Prostate gland (tissue), 2 donors: ENCODE measurements around the gene DOCK10. TPM values are rescaled to one million over a fixed set of nuclear protein-coding genes. Genes with fewer than 3 reads are reported as not detected.

Source experiments
- DNase-seq: peaks from one replicate; pipeline ENCODE4 v3.0.0-alpha.2; 2019; ENCODE audit warnings: low spot score
- H3K27ac ChIP-seq, 2 donors: fragments of 200-600 bp; sonication (generic); 2 replicates each; pipeline ENCODE4 v1.5.1; 2017 to 2019
- H3K27me3 ChIP-seq: fragments of 200-600 bp; sonication (generic); replicated peaks from 2 replicates; pipeline ENCODE4 v1.5.1; 2019; ENCODE audit not compliant: insufficient read depth
- H3K36me3 ChIP-seq, 2 donors: fragments of 200-600 bp; sonication (generic); 1 replicate in 1 of 2; 2 replicates in 1 of 2; pipeline versions ENCODE4 v1.5.1 to v1.8.1; 2017 to 2019
- H3K4me1 ChIP-seq: fragments of 200-600 bp; sonication (generic); replicated peaks from 2 replicates; pipeline ENCODE4 v1.5.1; 2019
- H3K4me3 ChIP-seq, 2 donors: fragments of 200-600 bp; sonication (generic); 2 replicates each; pipeline ENCODE4 v1.5.1; 2017 to 2019
- H3K9me3 ChIP-seq: fragments of 200-600 bp; sonication (generic); 2 replicates; pipeline ENCODE4 v1.5.1; 2017
- POLR2A ChIP-seq: fragments of 450-650 bp; IDR thresholded peaks from one replicate; pipeline ENCODE4 v1.6.1; 2016; ENCODE audit warnings: antibody characterized with exemption, mild to moderate bottlenecking
- POLR2AphosphoS5 ChIP-seq: sonication (generic); formaldehyde crosslinking; IDR thresholded peaks from one replicate; pipeline ENCODE4 v1.6.1; 2017; ENCODE audit warnings: antibody characterized with exemption
- WGBS: methylation state at CpG from one replicate; pipeline ENCODE4 v1.1.5; 2018; 5-methylcytosine and 5-hydroxymethylcytosine counted together
- intact Hi-C: fragments of 100-400 bp; cut with DNase I; formaldehyde crosslinking; loops from one replicate; pipeline ENCODE4 v1.14.2; 2022
- total RNA-seq, 2 donors: library from RNA; depleted of rRNA; stranded (reverse); fragments of >200 nt; gene quantifications; one replicate each; pipeline ENCODE4 v1.1.0, GENCODE V29; 2016
- TF ChIP-seq, protein P1 (sequence below), 4 experiments: fragments of 200-600 bp in 2 of 4; fragments of 450-650 bp in 2 of 4; sonication (generic) in 2 of 4; IDR thresholded peaks; 1 replicate in 3 of 4; 2 replicates in 1 of 4; pipeline ENCODE4 v1.5.1; 2016 to 2019; ENCODE audit warnings: antibody characterized with exemption in 4 of 4, mild to moderate bottlenecking in 2 of 4, moderate library complexity in 2 of 4

Gene DOCK10
- total RNA-seq, 2 donors from 2014 or later, result 4.8 to 6.2 TPM

DNA sequence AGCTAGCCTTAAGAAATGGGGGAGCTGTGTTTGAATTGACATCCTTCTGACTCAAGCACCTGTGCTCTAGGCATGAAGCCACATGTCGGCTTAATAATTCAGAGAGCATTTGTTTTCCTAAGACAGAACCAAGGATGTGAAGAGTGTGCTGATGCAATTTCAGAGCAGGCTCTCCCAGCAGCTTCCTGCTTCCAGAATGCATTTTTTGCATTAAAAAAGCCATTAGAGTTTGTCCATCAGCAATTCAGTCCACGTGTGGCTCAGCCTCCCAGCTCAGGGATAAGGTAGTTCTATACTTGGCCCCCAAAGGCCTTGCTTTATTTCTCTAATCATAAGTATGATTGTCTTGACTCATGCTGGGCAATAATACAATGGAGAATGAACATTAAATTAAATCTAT lies 37.7 kb downstream of the DOCK10 start:
- H3K9me3 ChIP-seq, result no peaks in the 10 kb centered on the region
- intact Hi-C loops, result loop anchor here (10.0 kb wide), 1 partner anchor 230 kb away; no protein-coding TSS in a partner anchor
- 35% methylated on average over 2 of the region's 2 CpGs for WGBS
- DNase-seq, result no peak
- H3K4me1 ChIP-seq, result no peaks in the 10 kb centered on the region
- no peak overlapping the region for H3K27ac ChIP-seq
- no peaks in the 10 kb centered on the region for H3K36me3 ChIP-seq
- H3K4me3 ChIP-seq, result no peak overlapping the region
- TF ChIP-seq, protein P1, sequence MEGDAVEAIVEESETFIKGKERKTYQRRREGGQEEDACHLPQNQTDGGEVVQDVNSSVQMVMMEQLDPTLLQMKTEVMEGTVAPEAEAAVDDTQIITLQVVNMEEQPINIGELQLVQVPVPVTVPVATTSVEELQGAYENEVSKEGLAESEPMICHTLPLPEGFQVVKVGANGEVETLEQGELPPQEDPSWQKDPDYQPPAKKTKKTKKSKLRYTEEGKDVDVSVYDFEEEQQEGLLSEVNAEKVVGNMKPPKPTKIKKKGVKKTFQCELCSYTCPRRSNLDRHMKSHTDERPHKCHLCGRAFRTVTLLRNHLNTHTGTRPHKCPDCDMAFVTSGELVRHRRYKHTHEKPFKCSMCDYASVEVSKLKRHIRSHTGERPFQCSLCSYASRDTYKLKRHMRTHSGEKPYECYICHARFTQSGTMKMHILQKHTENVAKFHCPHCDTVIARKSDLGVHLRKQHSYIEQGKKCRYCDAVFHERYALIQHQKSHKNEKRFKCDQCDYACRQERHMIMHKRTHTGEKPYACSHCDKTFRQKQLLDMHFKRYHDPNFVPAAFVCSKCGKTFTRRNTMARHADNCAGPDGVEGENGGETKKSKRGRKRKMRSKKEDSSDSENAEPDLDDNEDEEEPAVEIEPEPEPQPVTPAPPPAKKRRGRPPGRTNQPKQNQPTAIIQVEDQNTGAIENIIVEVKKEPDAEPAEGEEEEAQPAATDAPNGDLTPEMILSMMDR (IDR thresholded peaks at IDR 0.05), result no peak
- no peak for TF ChIP-seq POLR2AphosphoS5
- TF ChIP-seq POLR2A, result no peak
- no peaks in the 10 kb centered on the region for H3K27me3 ChIP-seq

DNA sequence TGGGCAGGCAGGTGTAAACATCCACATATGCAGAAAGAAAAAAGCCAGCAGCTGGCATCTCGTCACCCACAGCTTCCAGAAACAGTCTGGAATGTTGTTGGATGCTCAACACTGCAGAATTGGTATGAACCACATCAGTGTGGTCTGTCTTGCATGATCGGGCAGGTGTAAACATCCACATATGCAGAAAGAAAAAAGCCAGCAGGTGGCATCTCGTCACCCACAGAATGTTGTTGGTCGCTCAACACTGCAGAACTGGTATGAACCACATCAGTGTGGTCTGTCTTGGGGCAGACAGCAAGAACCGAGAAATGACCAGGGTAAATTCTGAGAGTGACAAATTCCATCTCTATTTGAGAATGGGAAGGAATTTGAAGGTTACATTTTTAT lies 39.6 kb downstream of the DOCK10 start:
- intact Hi-C loops, result loop anchor here (10.0 kb wide), 1 partner anchor 228 kb away; no protein-coding TSS in a partner anchor
- DNase-seq, result no peak
- H3K36me3 ChIP-seq, result no peaks in the 10 kb centered on the region

DNA sequence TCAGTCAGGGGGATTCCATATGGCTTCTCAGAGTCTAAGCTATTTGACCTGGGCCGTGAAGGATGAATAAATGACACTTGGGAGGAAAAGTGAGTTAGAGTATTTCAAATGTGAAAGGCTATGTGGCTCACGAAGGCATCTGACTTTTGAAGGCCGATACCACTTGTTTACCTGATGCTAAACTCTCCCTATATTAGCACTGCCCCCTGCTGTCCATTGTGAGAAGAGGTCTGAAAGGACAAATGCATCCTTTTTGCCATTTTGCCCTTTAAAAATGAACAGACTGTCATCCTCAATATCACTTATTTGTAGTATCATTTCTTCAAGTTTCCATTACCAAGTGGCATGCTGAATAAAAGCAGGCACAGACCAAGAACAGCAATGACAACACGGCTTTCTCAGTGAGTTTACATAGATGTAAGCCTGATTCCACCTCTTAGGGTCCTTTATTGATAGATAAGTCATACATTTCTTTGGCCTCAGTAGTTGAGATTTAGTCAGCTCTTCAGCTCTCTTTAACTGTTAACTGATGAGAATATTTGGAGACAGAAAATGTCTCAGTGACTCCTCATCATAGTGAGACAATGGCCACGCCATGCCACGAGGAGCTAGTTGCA lies 40.1 kb downstream of the DOCK10 start:
- WGBS, result 51% methylated on average over 6 of the region's 6 CpGs

More for the DNA sequence above, 39.6 kb downstream of the DOCK10 start:
- Histone ChIP-seq H3K4me1 (no peaks in the 10 kb centered on the region), H3K4me3 (no peak overlapping the region), H3K9me3 (no peaks in the 10 kb centered on the region), H3K27me3 (no peaks in the 10 kb centered on the region), H3K27ac (no peak overlapping the region)
- 57% methylated on average over 5 of the region's 5 CpGs for WGBS
- TF ChIP-seq POLR2A (no peak), POLR2AphosphoS5 (no peak)
- TF ChIP-seq, protein P1 (IDR thresholded peaks at IDR 0.05), result no peak

DNA sequence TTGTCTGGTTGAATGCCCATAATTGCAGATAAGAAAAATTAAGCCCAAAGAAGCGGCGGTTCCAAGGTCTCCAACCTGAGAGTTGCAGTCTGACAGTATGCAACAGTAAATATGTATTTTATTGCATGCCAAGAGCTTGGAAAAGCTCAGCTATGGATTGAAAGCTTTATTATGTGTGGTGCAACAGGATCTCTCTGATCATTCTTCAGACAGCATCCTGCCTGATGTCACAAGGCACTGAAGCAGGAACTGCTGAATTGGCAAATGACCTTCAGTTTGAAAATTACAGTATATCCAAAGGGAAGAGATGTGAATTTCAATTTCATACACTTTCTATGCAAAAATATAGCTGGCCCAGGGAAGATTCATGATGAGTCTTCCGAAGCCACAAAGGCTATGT lies 42.5 kb downstream of the DOCK10 start:
- intact Hi-C loops, result loop anchor here (10.0 kb wide), 1 partner anchor 225 kb away; no protein-coding TSS in a partner anchor
- no peaks in the 10 kb centered on the region for H3K4me1 ChIP-seq
- no peak overlapping the region for H3K4me3 ChIP-seq
- WGBS, result 78% methylated on average over 3 of the region's 3 CpGs
- no peaks in the 10 kb centered on the region for H3K36me3 ChIP-seq
- H3K27ac ChIP-seq, result no peak overlapping the region
- no peaks in the 10 kb centered on the region for H3K27me3 ChIP-seq
- TF ChIP-seq POLR2AphosphoS5 (no peak), POLR2A (no peak)
- TF ChIP-seq, protein P1 (IDR thresholded peaks at IDR 0.05), result no peak
- no peaks in the 10 kb centered on the region for H3K9me3 ChIP-seq
- DNase-seq, result no peak

More for the DNA sequence above, 40.1 kb downstream of the DOCK10 start:
- Histone ChIP-seq H3K27me3 (no peaks in the 10 kb centered on the region), H3K27ac (no peak overlapping the region), H3K4me3 (no peak overlapping the region), H3K9me3 (no peaks in the 10 kb centered on the region), H3K36me3 (no peaks in the 10 kb centered on the region), H3K4me1 (no peaks in the 10 kb centered on the region)
- DNase-seq, result peak; percentile 46
- TF ChIP-seq, protein P1 (IDR thresholded peaks at IDR 0.05), result peak; percentile 39 to 76 (median 74)
- TF ChIP-seq POLR2AphosphoS5 (no peak), POLR2A (no peak)
- intact Hi-C loops, result loop anchor here (10.0 kb wide), 1 partner anchor 227 kb away; no protein-coding TSS in a partner anchor

DNA sequence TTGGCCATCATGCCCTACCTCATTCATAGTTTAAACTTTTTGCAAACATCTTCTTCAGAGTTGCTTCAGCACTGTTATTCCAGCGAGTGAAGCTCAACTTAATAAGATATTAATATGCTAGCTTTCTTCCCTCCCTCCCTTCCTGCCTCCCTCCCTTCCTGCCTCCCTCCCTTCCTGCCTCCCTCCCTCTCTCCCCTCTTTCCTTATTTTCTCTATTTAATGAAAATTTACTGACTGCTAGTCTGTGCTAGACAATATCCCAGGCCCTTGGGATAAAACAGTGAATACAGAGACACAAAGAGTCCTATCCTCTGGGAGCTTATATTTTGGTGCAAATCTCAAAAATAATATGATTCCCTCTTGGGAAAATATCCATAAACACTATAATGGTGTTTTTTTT lies 42.9 kb downstream of the DOCK10 start:
- 73% methylated on average over 1 of the region's 1 CpG for WGBS
- no peaks in the 10 kb centered on the region for H3K27me3 ChIP-seq
- intact Hi-C loops, result no loop called here
- no peaks in the 10 kb centered on the region for H3K9me3 ChIP-seq
- H3K4me1 ChIP-seq, result no peaks in the 10 kb centered on the region
- DNase-seq, result no peak
- TF ChIP-seq POLR2A, result no peak
- TF ChIP-seq, protein P1 (IDR thresholded peaks at IDR 0.05), result no peak
- no peak for TF ChIP-seq POLR2AphosphoS5
- H3K4me3 ChIP-seq, result no peak overlapping the region
- H3K27ac ChIP-seq, result no peak overlapping the region
- H3K36me3 ChIP-seq, result no peaks in the 10 kb centered on the region
